Measurements from ENCODE around the gene ADCY7.
"Not testable (repeated sequence)": the region's sequence is repeated elsewhere in the genome, so short reads cannot be mapped to it uniquely, and the experiment has no call there.

ADCY7 gene

DNA sequence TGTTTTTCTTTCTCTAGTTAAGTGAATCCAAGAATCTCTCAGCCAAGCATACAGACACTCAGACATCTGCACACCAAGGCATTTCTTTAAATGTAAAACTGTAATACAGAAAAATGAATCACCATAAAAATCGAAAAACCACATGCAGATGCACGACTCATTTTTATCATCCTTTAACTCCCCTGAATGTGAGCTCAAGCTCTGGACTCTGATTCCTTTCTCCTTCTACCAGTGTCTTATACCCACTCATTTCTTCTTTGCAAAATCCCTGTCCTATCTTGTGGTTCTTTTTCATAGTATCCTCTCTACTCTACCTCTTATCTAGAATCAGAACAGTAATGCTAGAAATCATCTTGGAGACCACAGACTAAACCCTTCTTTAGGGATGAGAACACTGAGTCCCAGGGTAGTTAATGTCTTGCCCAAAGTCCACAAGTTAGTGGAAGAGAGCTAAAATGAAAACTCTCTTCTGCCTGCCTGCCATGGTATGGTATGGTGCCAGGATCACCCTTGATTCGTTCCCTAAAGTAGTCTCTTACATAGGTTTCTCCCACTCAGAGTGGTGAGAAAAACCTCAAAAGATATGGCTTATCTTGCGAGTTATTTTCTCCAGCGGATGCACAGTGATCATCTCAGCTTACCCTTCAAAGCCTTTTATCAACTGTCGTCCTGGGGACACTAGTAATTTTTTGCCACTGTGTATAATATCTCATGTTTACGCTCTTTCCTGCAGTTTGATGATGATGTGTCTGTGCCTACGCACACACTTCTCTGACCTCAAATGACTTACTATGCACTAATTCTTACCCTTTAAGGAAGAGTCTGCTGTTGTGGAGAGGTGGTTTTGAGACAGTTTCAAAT is 72.2 kb downstream of the ADCY7 start:
- no peak for DNase-seq (ENCODE audit: low spot score)

DNA sequence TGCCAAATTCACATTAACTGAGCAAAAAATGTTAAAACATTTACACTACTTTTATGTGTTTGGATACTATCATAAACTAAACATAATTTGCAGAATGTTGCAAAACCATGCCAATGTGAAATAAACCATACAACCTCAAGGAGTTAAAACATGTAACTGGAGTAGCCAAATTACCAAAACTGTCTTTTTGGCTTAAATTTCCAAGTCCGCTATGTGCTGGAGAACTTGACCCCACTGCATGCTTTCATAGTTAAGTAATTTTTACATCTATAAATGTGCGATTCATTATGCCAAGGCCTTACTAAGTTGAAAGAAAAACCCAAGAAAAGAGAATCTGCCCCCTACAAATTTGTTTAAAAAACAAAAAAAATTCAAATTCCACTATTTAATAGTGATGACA is 74.2 kb downstream of the ADCY7 start:
- DNase-seq (ENCODE audit: low spot score), result no peak

DNA sequence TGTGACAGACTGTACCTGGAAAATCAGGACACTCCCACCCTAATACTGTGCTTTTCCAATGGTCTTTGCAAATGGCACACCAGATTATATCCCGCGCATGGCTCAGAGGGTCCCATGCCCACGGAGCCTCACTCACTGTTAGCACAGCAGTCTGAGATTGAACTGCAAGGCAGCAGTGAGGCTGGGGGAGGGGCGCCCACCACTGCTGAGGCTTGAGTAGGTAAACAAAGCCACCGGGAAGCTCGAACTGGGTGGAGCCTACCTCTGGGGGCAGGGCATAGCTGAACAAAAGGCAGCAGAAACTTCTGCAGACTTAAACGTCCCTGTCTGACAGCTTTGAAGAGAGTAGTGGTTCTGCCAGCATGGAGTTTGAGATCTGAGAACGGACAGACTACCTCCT is 77.2 kb downstream of the ADCY7 start:
- DNase-seq (ENCODE audit: low spot score), result not testable (repeated sequence)

DNA sequence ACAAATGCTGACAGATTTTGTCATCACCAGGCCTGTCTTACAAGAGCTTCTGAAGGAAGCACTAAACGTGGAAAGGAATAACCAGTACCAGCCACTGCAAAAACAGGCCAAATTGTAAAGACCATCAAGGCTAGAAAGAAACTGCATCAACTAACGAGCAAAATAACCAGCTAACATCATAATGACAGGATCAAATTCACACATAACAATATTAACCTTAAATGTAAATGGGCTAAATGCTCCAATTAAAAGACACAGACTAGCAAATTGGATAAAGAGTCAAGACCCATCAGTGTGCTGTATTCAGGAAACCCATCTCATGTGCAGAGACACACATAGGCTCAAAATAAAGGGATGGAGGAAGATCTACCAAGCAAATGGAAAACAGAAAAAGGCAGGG is 78.9 kb downstream of the ADCY7 start:
- DNase-seq (ENCODE audit: low spot score), result not testable (repeated sequence)

DNA sequence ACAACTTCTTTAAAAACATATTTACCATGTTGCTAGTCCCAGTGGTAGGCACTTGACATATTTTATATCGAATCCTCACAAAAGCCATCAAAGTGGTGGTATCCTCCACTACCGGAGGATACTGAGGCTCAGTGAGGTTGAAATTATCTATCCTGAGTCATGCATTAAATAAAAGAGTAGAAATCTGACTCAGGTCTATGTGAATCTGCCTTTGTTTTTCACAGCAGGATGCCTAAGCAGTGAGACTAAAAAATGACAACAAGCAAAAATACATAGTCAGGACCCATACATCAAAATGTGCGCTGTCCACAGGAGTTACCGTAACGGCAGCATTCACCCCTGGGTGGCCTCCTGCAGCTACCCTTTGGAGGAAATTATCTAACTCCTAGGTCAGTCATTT is 84.8 kb downstream of the ADCY7 start:
- no peak for DNase-seq (ENCODE audit: low spot score)

DNA sequence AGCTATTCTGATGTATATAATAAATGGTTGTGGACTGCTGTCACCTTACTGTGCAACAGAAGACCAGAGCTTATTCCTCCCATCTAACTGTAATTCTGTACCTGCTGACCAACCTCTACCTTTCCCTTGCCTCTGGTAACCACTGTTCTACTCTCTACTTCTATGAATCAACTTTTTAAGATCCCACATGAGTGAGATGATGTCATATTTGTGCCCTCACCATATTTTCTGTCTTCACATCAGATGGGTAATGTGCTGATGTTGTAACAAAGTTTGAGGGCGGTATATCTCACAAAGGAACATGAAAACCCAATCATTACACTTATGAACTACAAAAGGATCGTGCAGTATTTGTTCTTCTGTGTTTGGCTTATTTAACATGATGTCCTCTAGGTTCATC is 85.6 kb downstream of the ADCY7 start:
- DNase-seq (ENCODE audit: low spot score), result no peak

DNA sequence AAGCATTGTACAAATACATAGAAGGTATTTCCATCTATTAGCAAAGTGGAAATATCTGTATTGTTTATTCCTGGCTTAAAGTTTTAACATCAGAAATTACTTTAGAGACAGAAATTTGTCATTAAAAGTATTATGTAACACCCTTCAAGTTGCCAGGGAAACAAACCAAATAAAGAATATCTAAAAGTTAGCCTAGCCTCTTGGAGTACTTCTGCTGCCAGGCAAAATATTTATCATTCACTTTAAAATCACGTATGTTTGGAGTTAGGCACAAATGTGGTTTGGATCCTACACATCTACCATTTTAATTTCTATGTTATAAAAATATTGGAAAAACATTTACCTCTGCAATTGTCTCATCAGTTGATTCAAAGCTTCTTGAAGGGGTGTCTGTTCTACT is 87.7 kb downstream of the ADCY7 start:
- no peak for DNase-seq (ENCODE audit: low spot score)

DNA sequence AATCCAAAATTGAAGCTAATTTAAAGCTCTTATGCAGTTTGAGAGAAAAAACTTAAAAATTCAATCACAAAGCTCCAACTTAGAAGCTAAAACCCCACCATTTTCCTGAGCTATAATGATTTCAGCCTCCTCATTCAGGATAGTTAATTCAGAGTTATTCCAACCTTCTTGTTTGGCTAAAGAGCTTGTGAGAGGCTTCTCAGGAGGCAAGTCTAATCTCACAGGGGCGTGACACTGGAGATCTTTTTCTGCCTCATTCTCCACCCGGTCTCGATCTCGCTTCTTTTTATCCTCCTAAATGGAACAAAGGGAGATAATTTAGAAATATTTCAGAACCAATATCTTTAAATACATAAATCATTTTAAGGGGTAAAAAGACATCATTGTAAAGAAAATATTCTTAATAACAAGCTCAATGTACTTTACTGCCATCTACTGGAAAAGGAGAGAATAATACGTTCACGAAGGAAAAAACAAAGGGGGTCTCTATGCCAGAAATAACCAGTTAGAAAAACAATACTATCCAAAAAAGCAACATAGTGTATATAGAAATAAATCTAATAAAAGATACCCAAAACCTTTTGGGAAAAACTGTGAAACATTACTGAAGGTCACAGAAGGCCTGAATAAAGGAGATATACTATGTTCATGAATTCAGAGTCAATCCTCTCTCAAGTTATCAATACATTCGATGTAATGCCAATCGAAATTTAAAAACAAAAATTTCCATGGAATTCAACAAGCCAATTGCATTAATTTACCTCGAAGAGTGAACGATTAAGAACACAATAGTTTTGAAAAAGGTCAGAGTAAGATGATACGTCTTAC is 88.5 kb downstream of the ADCY7 start:
- DNase-seq (ENCODE audit: low spot score), result peak; percentile 31

DNA sequence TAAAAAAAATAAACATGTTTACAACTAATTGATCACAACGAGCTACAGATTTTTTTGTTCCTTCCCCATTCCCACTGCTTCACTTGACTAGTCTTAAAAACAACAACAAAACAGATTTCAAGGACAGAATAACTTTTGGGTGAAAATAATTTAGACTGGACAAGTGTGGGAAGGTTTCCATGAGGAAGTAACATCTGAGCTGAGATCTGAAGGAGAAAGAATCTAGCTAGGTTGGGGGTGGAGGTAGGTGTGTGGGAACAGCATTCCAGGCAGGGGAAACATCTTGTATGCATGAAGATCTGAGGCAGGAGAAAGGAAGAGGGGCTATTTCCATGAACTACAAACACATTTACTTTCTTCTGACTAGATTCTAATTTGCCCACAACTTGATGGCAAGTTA is 93.3 kb downstream of the ADCY7 start:
- no peak for DNase-seq (ENCODE audit: low spot score)

DNA sequence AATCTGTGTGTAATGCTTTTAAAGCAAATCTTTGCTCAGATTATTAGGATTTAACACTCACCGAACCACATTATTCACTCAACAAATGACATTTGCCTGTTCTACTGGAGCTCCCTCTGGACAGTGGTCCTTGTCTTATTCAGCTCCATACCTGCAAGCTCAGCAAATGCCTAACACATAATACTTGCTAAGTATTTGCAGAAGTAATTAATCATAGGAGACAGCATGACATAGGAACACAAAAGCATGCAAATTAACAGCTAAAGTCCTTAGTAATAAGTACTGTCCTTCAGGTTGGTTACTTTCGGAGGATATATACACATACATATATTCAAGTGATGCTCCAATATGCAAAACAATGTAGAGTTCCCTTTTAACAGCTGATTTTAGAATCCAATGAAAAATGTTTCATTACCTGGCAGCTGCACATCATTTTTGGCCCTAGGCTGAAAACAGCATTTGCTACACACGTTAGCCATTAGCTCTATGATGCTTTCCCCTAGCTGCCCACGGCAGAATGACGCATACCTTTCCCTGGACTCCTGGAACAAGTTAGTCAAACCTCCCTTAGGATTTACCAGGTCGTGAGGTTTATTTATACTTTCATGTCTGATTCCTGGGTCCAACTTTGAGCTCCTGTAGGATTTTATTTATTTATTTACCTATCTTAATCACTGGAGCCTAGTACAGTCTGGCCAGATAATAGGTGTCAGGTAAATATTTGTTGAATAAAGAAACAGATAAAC is 93.9 kb downstream of the ADCY7 start:
- DNase-seq (ENCODE audit: low spot score), result no peak

DNA sequence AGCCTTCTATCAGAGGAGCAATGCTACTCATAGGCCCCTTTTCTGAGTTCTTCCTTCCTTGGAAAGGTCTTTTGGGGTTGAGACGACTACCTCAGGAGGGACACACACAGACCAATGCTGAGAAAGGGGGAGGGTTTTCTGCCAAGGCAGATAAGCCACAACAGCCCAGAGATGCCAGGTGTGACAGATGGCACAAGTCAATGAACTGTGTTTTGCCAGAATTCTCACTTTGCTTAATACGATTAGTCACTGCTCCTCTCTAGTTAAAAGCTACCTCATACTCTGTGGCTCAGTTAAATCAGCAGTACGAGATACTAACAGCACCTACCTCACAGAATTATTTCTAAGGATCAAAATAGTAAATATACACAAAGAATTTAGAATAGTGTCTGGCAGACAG is 94.4 kb downstream of the ADCY7 start:
- DNase-seq (ENCODE audit: low spot score), result no peak

DNA sequence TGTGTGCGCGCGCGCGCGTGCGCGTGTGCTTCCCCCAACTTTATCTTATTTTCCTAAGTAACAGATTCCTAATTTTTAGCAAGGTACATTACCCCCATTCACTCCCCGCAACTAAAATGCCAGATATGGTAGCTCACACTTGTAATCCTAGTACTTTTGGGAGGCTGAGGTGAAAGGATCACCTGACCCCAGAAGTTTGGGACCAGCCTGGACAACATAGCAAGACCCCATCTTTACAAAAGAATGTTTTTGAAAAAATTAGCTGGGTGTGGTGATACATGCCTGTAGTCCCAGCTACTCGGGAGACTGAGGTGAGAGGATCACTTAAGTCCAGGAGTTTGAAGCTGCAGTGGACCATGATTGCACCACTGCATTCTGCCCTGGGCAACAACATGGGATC is 97.3 kb downstream of the ADCY7 start:
- no peak for DNase-seq (ENCODE audit: low spot score)

DNA sequence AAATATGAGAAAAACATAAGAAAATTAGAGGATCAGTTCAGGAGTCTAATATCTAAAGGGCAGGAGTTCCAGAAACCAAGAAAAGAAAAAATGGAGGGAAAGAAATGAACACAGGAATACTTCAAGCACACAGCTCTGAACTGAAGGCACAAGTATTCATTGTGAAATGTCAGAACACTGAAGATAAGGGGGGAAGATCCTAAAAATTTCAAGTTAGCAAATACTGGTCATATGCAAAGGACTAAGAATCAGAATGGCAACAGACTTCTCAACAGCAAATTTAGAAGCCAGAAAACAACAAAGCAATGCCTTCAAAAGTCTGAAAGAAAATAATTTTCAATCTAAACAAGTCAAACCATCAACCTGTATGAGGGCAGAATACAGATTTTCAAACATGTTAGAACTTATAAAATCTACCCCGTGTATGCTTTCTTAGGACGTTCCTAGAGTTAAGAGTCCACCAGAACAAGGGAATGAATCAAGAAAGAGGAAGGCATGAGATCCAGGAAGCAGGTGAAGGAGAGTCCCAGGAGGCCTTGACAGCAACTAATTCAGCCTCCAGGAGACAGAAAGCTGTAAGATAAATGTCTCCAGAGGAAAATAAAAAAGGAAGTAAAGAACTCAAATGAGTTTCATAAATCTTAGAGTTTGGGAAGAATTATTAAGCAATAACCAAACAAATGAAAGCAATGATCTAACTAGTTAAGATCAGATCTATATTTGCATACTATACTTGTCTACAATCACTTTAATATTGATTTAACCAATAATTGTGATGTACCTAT is 99.6 kb downstream of the ADCY7 start:
- DNase-seq (ENCODE audit: low spot score), result no peak

All from LoVo (cell line).